ENCODE results near the gene LRP1.
A peak's percentile ranks its signal among the peaks of the same experiment; 100 is the strongest.

LRP1 gene

GRCh38 chr12:57240066-57240921 is 112.0 kb downstream of the LRP1 start:
- Histone ChIP-seq H3K27me3 (replicated peaks; ENCODE audit: control insufficient read depth, insufficient read depth, low read length, poor library complexity, severe bottlenecking) (peaks cover 44% of the 10 kb centered on the region), H3K36me3 (ENCODE audit: control insufficient read depth, insufficient read depth, low read length) (no peaks in the 10 kb centered on the region), H3K4me1 (ENCODE audit: control insufficient read depth, insufficient read depth, low read length, poor library complexity, severe bottlenecking) (peaks cover 72% of the 10 kb centered on the region), H3K4me3 (ENCODE audit: insufficient read depth, low read depth, low read length, poor library complexity, severe bottlenecking) (peak overlapping the region; percentile 83), H3K27ac (ENCODE audit: insufficient read depth, low read length, poor library complexity, severe bottlenecking) (no peak overlapping the region), H3K9me3 (ENCODE audit: control insufficient read depth, low read length) (no peaks in the 10 kb centered on the region)
- DNase-seq, result peak; percentile 54 to 57 (median 56)

GRCh38 chr12:57240926-57241401 is 112.7 kb downstream of the LRP1 start:
- Histone ChIP-seq H3K27ac (ENCODE audit: insufficient read depth, low read length, poor library complexity, severe bottlenecking) (no peak overlapping the region), H3K36me3 (ENCODE audit: control insufficient read depth, insufficient read depth, low read length) (no peaks in the 10 kb centered on the region), H3K27me3 (replicated peaks; ENCODE audit: control insufficient read depth, insufficient read depth, low read length, poor library complexity, severe bottlenecking) (peaks cover 44% of the 10 kb centered on the region), H3K4me1 (ENCODE audit: control insufficient read depth, insufficient read depth, low read length, poor library complexity, severe bottlenecking) (peaks cover 72% of the 10 kb centered on the region), H3K9me3 (ENCODE audit: control insufficient read depth, low read length) (no peaks in the 10 kb centered on the region), H3K4me3 (ENCODE audit: insufficient read depth, low read depth, low read length, poor library complexity, severe bottlenecking) (peak overlapping the region; percentile 83)
- no peak for DNase-seq

GRCh38 chr12:57241402-57242310 is 113.4 kb downstream of the LRP1 start:
- DNase-seq, result no peak
- H3K27me3 ChIP-seq (replicated peaks; ENCODE audit: control insufficient read depth, insufficient read depth, low read length, poor library complexity, severe bottlenecking), result peaks cover 44% of the 10 kb centered on the region

GRCh38 chr12:57242329-57242690 is 114.0 kb downstream of the LRP1 start:
- Histone ChIP-seq H3K4me3 (ENCODE audit: insufficient read depth, low read depth, low read length, poor library complexity, severe bottlenecking) (peak overlapping the region; percentile 37), H3K36me3 (ENCODE audit: control insufficient read depth, insufficient read depth, low read length) (no peaks in the 10 kb centered on the region), H3K4me1 (ENCODE audit: control insufficient read depth, insufficient read depth, low read length, poor library complexity, severe bottlenecking) (peaks cover 64% of the 10 kb centered on the region), H3K9me3 (ENCODE audit: control insufficient read depth, low read length) (no peaks in the 10 kb centered on the region), H3K27ac (ENCODE audit: insufficient read depth, low read length, poor library complexity, severe bottlenecking) (no peak overlapping the region), H3K27me3 (replicated peaks; ENCODE audit: control insufficient read depth, insufficient read depth, low read length, poor library complexity, severe bottlenecking) (peaks cover 44% of the 10 kb centered on the region)
- DNase-seq, result no peak

More at GRCh38 chr12:57241402-57242310, 113.4 kb downstream of the LRP1 start:
- H3K9me3 ChIP-seq (ENCODE audit: control insufficient read depth, low read length), result no peaks in the 10 kb centered on the region
- H3K4me3 ChIP-seq (ENCODE audit: insufficient read depth, low read depth, low read length, poor library complexity, severe bottlenecking), result no peak overlapping the region
- H3K36me3 ChIP-seq (ENCODE audit: control insufficient read depth, insufficient read depth, low read length), result no peaks in the 10 kb centered on the region
- H3K27ac ChIP-seq (ENCODE audit: insufficient read depth, low read length, poor library complexity, severe bottlenecking), result no peak overlapping the region
- peaks cover 70% of the 10 kb centered on the region for H3K4me1 ChIP-seq (ENCODE audit: control insufficient read depth, insufficient read depth, low read length, poor library complexity, severe bottlenecking)

GRCh38 chr12:57242691-57243454 is 114.6 kb downstream of the LRP1 start:
- peak in 1 of 3 donors; percentile 35 for DNase-seq
- H3K4me1 ChIP-seq (ENCODE audit: control insufficient read depth, insufficient read depth, low read length, poor library complexity, severe bottlenecking), result peaks cover 58% of the 10 kb centered on the region
- H3K36me3 ChIP-seq (ENCODE audit: control insufficient read depth, insufficient read depth, low read length), result no peaks in the 10 kb centered on the region
- no peaks in the 10 kb centered on the region for H3K9me3 ChIP-seq (ENCODE audit: control insufficient read depth, low read length)
- H3K27ac ChIP-seq (ENCODE audit: insufficient read depth, low read length, poor library complexity, severe bottlenecking), result no peak overlapping the region
- H3K4me3 ChIP-seq (ENCODE audit: insufficient read depth, low read depth, low read length, poor library complexity, severe bottlenecking), result peak overlapping the region; percentile 37
- peaks cover 38% of the 10 kb centered on the region for H3K27me3 ChIP-seq (replicated peaks; ENCODE audit: control insufficient read depth, insufficient read depth, low read length, poor library complexity, severe bottlenecking)

GRCh38 chr12:57243521-57244311 is 115.4 kb downstream of the LRP1 start:
- H3K9me3 ChIP-seq (ENCODE audit: control insufficient read depth, low read length), result no peaks in the 10 kb centered on the region
- H3K27me3 ChIP-seq (replicated peaks; ENCODE audit: control insufficient read depth, insufficient read depth, low read length, poor library complexity, severe bottlenecking), result peaks cover 31% of the 10 kb centered on the region
- H3K4me1 ChIP-seq (ENCODE audit: control insufficient read depth, insufficient read depth, low read length, poor library complexity, severe bottlenecking), result peaks cover 50% of the 10 kb centered on the region
- H3K36me3 ChIP-seq (ENCODE audit: control insufficient read depth, insufficient read depth, low read length), result no peaks in the 10 kb centered on the region
- H3K27ac ChIP-seq (ENCODE audit: insufficient read depth, low read length, poor library complexity, severe bottlenecking), result no peak overlapping the region
- peak overlapping the region; percentile 37 for H3K4me3 ChIP-seq (ENCODE audit: insufficient read depth, low read depth, low read length, poor library complexity, severe bottlenecking)
- DNase-seq, result peak; percentile 48 to 67 (median 60)

GRCh38 chr12:57244312-57244696 is 116.0 kb downstream of the LRP1 start:
- no peak for DNase-seq
- Histone ChIP-seq H3K27me3 (replicated peaks; ENCODE audit: control insufficient read depth, insufficient read depth, low read length, poor library complexity, severe bottlenecking) (peaks cover 28% of the 10 kb centered on the region), H3K4me1 (ENCODE audit: control insufficient read depth, insufficient read depth, low read length, poor library complexity, severe bottlenecking) (peaks cover 45% of the 10 kb centered on the region), H3K36me3 (ENCODE audit: control insufficient read depth, insufficient read depth, low read length) (no peaks in the 10 kb centered on the region), H3K27ac (ENCODE audit: insufficient read depth, low read length, poor library complexity, severe bottlenecking) (no peak overlapping the region), H3K9me3 (ENCODE audit: control insufficient read depth, low read length) (no peaks in the 10 kb centered on the region), H3K4me3 (ENCODE audit: insufficient read depth, low read depth, low read length, poor library complexity, severe bottlenecking) (no peak overlapping the region)

GRCh38 chr12:57247041-57247440 is 118.8 kb downstream of the LRP1 start:
- Histone ChIP-seq H3K36me3 (ENCODE audit: control insufficient read depth, insufficient read depth, low read length) (no peaks in the 10 kb centered on the region), H3K27me3 (replicated peaks; ENCODE audit: control insufficient read depth, insufficient read depth, low read length, poor library complexity, severe bottlenecking) (peaks cover 21% of the 10 kb centered on the region), H3K9me3 (ENCODE audit: control insufficient read depth, low read length) (no peaks in the 10 kb centered on the region), H3K27ac (ENCODE audit: insufficient read depth, low read length, poor library complexity, severe bottlenecking) (no peak overlapping the region), H3K4me3 (ENCODE audit: insufficient read depth, low read depth, low read length, poor library complexity, severe bottlenecking) (no peak overlapping the region), H3K4me1 (ENCODE audit: control insufficient read depth, insufficient read depth, low read length, poor library complexity, severe bottlenecking) (peaks cover 20% of the 10 kb centered on the region)
- DNase-seq, result no peak

All from effector memory CD4-positive, alpha-beta T cell (primary cell).